ENCODE data around the gene KAT6B. TPM values are rescaled to one million over a fixed set of nuclear protein-coding genes. Genes with fewer than 3 reads are reported as not detected.

KAT6B gene
- total RNA-seq, 1 donor from 2014 or later = 57.3 TPM

- no peak for DNase-seq (ENCODE audit: low spot score)
- no peak for ATAC-seq
- intact Hi-C loops (cut with DNase I) = no loop called here
Measured at GRCh38 chr10:74821501-74821900, 4.9 kb upstream of the KAT6B start.

GRCh38 chr10:74822101-74822500 is 4.3 kb upstream of the KAT6B start:
- ATAC-seq = no peak
- DNase-seq (ENCODE audit: low spot score) = no peak
- intact Hi-C loops (cut with DNase I) = no loop called here

- DNase-seq (ENCODE audit: low spot score) (no peak), ATAC-seq (no peak)
- intact Hi-C loops (cut with DNase I) = no loop called here
Measured at GRCh38 chr10:74822521-74823089, 3.8 kb upstream of the KAT6B start.

- DNase-seq (ENCODE audit: low spot score) (no peak), ATAC-seq (no peak)
- intact Hi-C loops (cut with DNase I) = no loop called here
Measured at GRCh38 chr10:74823791-74824183, 2.6 kb upstream of the KAT6B start.

GRCh38 chr10:74824184-74824899 is 2.1 kb upstream of the KAT6B start:
- DNase-seq (ENCODE audit: low spot score) (peak; percentile 60), ATAC-seq (no peak)
- intact Hi-C loops (cut with DNase I) = no loop called here

GRCh38 chr10:74824900-74825370 is 1.5 kb upstream of the KAT6B start:
- DNase-seq (ENCODE audit: low spot score) (peak; percentile 76), ATAC-seq (no peak)
- intact Hi-C loops (cut with DNase I) = no loop called here

- DNase-seq (ENCODE audit: low spot score) = no peak
- intact Hi-C loops (cut with DNase I) = no loop called here
- ATAC-seq = no peak
Measured at GRCh38 chr10:74825371-74826141, 844 bp upstream of the KAT6B start.

- intact Hi-C loops (cut with DNase I) = no loop called here
- DNase-seq (ENCODE audit: low spot score) (no peak), ATAC-seq (no peak)
Measured at GRCh38 chr10:74827045-74827441, 643 bp downstream of the KAT6B start.

GRCh38 chr10:74827694-74828093 is 1.3 kb downstream of the KAT6B start:
- intact Hi-C loops (cut with DNase I) = no loop called here
- DNase-seq (ENCODE audit: low spot score) = no peak
- no peak for ATAC-seq

- DNase-seq (ENCODE audit: low spot score) (no peak), ATAC-seq (no peak)
- intact Hi-C loops (cut with DNase I) = no loop called here
Measured at GRCh38 chr10:74828946-74829345, 2.5 kb downstream of the KAT6B start.

- intact Hi-C loops (cut with DNase I) = no loop called here
- ATAC-seq (no peak), DNase-seq (ENCODE audit: low spot score) (no peak)
Measured at GRCh38 chr10:74831518-74832120, 5.2 kb downstream of the KAT6B start.

GRCh38 chr10:74835963-74836362 is 9.6 kb downstream of the KAT6B start:
- DNase-seq (ENCODE audit: low spot score) (no peak), ATAC-seq (no peak)
- intact Hi-C loops (cut with DNase I) = no loop called here

- ATAC-seq (peak; percentile 61), DNase-seq (ENCODE audit: low spot score) (no peak)
- intact Hi-C loops (cut with DNase I) = no loop called here
Measured at GRCh38 chr10:74836877-74837276, 10.5 kb downstream of the KAT6B start.

GRCh38 chr10:74837743-74838142 is 11.3 kb downstream of the KAT6B start:
- no peak for DNase-seq (ENCODE audit: low spot score)
- intact Hi-C loops (cut with DNase I) = no loop called here

GRCh38 chr10:74839708-74840107 is 13.3 kb downstream of the KAT6B start:
- DNase-seq (ENCODE audit: low spot score) = no peak
- no peak for ATAC-seq
- intact Hi-C loops (cut with DNase I) = no loop called here

More at GRCh38 chr10:74837743-74838142, 11.3 kb downstream of the KAT6B start:
- no peak for ATAC-seq

GRCh38 chr10:74841265-74841973 is 15.0 kb downstream of the KAT6B start:
- no peak for DNase-seq (ENCODE audit: low spot score)
- ATAC-seq = peak; percentile 60
- intact Hi-C loops (cut with DNase I) = no loop called here

GRCh38 chr10:74842301-74842954 is 16.0 kb downstream of the KAT6B start:
- DNase-seq (ENCODE audit: low spot score) (no peak), ATAC-seq (peak; percentile 76)
- intact Hi-C loops (cut with DNase I) = no loop called here

GRCh38 chr10:74846958-74847357 is 20.6 kb downstream of the KAT6B start:
- intact Hi-C loops (cut with DNase I) = no loop called here
- DNase-seq (ENCODE audit: low spot score) (no peak), ATAC-seq (no peak)

GRCh38 chr10:74851831-74852230 is 25.4 kb downstream of the KAT6B start:
- DNase-seq (ENCODE audit: low spot score) (no peak), ATAC-seq (no peak)
- intact Hi-C loops (cut with DNase I) = no loop called here

Data from sciatic nerve (tissue), 2 donors.